K562 (cell line): ENCODE measurements around the gene ZFP36. TPM values are rescaled to one million over a fixed set of nuclear protein-coding genes. Genes with fewer than 3 reads are reported as not detected.

Experiments
- ATAC-seq: fragments of 200-7000 bp; cut with Tn5 transposase; 3 replicates; pipeline ENCODE4 v1.9.1; 2020; ENCODE audit warnings: moderate library complexity
- BruUV-seq: library from RNA; stranded (reverse); fragments of 400-500 nt; replicated peaks from 2 replicates; lab custom pipeline; 2021; lab: Mats Ljungman, UMichigan
- CTCF ChIA-PET: fragments of 300-600 bp; formaldehyde crosslinking; extraction: SDS; loops from one replicate; lab custom pipeline; 2021; ENCODE audit warnings: low intra/inter-chr PET ratio; lab: Yijun Ruan, JAX
- POLR2A ChIA-PET: fragments of 300-600, 350-650 bp; sonication (Branson Sonifier 250); formaldehyde crosslinking; extraction: SDS; loops from one replicate; lab custom pipeline; 2021; ENCODE audit warnings: antibody characterized with exemption, inconsistent platforms; lab: Yijun Ruan, JAX
- DNase-seq, 4 experiments: peaks; one replicate each; pipeline versions ENCODE4 v3.0.0 to v3.0.0-alpha.2; 2011 to 2018; ENCODE audit warnings: low spot score in 3 of 4, mixed read lengths in 3 of 4; ENCODE audit errors: extremely low read depth in 1 of 4
- FAIRE-seq: peaks from 2 replicates; lab custom pipeline; 2011; peaks lifted over from hg19 to GRCh38; lab: Jason Lieb, UNC
- H2AFZ ChIP-seq: 2 replicates; pipeline ENCODE4 v1.6.0; 2011; ENCODE audit warnings: low read depth, low read length, control low read depth, inconsistent platforms
- H3K27ac ChIP-seq: fragments of 200-600 bp; 3 replicates; pipeline ENCODE4 v1.8.0; 2011; ENCODE audit warnings: low read depth, mild to moderate bottlenecking, control low read depth, inconsistent platforms, low read length, moderate library complexity, mixed read lengths; ENCODE audit errors: extremely low read depth
- H3K27me3 ChIP-seq, 2 experiments: fragments of 300-600 bp in 1 of 2; 2 replicates in 1 of 2; 3 replicates in 1 of 2; pipeline versions ENCODE4 v1.6.0 to v1.8.0; 2011; ENCODE audit warnings: inconsistent platforms in 2 of 2, low read length in 2 of 2, mild to moderate bottlenecking in 1 of 2, mixed read lengths in 1 of 2, moderate library complexity in 1 of 2; ENCODE audit not compliant: control insufficient read depth in 2 of 2, insufficient read depth in 2 of 2
- H3K36me3 ChIP-seq: fragments of 300-600 bp; 3 replicates; pipeline ENCODE4 v1.8.0; 2011; ENCODE audit warnings: mild to moderate bottlenecking, low read length, inconsistent platforms; ENCODE audit not compliant: control insufficient read depth, insufficient read depth
- H3K4me1 ChIP-seq, 2 experiments: fragments of 200-600 bp in 1 of 2; replicated peaks in 1 of 2; 2 replicates in 1 of 2; 3 replicates in 1 of 2; pipeline versions ENCODE4 v1.5.1 to v1.8.0; 2011; ENCODE audit warnings: inconsistent platforms in 2 of 2, low read length in 2 of 2, mild to moderate bottlenecking in 1 of 2, mixed read lengths in 1 of 2, moderate library complexity in 1 of 2; ENCODE audit not compliant: control insufficient read depth in 2 of 2, insufficient read depth in 2 of 2
- H3K4me2 ChIP-seq: 2 replicates; pipeline ENCODE4 v1.6.1; 2011; ENCODE audit warnings: low read length, control low read depth, inconsistent platforms, mixed read lengths; ENCODE audit not compliant: insufficient read depth
- H3K4me3 ChIP-seq: fragments of 200-600 bp; sonication (generic), shearing (Covaris generic); 2 replicates; pipeline ENCODE4 v1.5.1; 2016; ENCODE audit warnings: control low read depth, inconsistent platforms
- H3K79me2 ChIP-seq: fragments of 200-600 bp; 3 replicates; pipeline ENCODE4 v1.8.0; 2011; ENCODE audit warnings: low read length, inconsistent platforms; ENCODE audit not compliant: control insufficient read depth, insufficient read depth
- H3K9ac ChIP-seq, 2 experiments: 2 replicates each; pipeline versions ENCODE4 v1.6.0 to v1.6.1; 2011; ENCODE audit warnings: low read depth in 2 of 2, low read length in 2 of 2, control low read depth in 1 of 2, inconsistent platforms in 1 of 2, mild to moderate bottlenecking in 1 of 2, mixed read lengths in 1 of 2; ENCODE audit not compliant: insufficient read depth in 1 of 2
- H3K9me1 ChIP-seq: one replicate; pipeline ENCODE4 v1.6.0; 2011; ENCODE audit warnings: inconsistent platforms, mild to moderate bottlenecking, low read length, moderate library complexity; ENCODE audit not compliant: control insufficient read depth, insufficient read depth
- H3K9me3 ChIP-seq: replicated peaks from 2 replicates; pipeline ENCODE4 v1.5.1; 2011; ENCODE audit warnings: low read depth, low read length, inconsistent platforms; ENCODE audit not compliant: control insufficient read depth, insufficient read depth
- H4K20me1 ChIP-seq: replicated peaks from 2 replicates; pipeline ENCODE4 v1.6.1; 2011; ENCODE audit warnings: low read length, inconsistent platforms, mixed read lengths; ENCODE audit not compliant: control insufficient read depth, insufficient read depth
- BRF1 ChIP-seq: IDR thresholded peaks from 3 replicates; pipeline ENCODE4 v1.6.1; 2011; ENCODE audit warnings: borderline replicate concordance, mild to moderate bottlenecking; ENCODE audit not compliant: insufficient read length; ENCODE audit errors: extremely low read depth
- HNRNPH1 ChIP-seq: fragments of 200-400 bp; formaldehyde crosslinking; optimal IDR thresholded peaks from 2 replicates; pipeline ENCODE3; 2017; ENCODE audit warnings: low read depth, mild to moderate bottlenecking, low read length, moderate library complexity
- MED1 ChIP-seq: sonication (generic); formaldehyde crosslinking; IDR thresholded peaks from 2 replicates; pipeline ENCODE4 v1.8.1; 2023; ENCODE audit warnings: missing genetic modification reagents, borderline replicate concordance
- MNT ChIP-seq, 2 experiments: fragments of 450-650 bp; conservative IDR thresholded peaks; 2 replicates each; pipeline ENCODE4 v1.6.1; 2017; ENCODE audit warnings: mild to moderate bottlenecking in 2 of 2, moderate library complexity in 2 of 2
- POLR2G ChIP-seq: fragments of 200-400 bp; formaldehyde crosslinking; IDR thresholded peaks from 2 replicates; pipeline ENCODE4 v1.6.1; 2017; ENCODE audit warnings: low read depth, mild to moderate bottlenecking, antibody characterized with exemption, low read length, moderate library complexity
- PRMT5 ChIP-seq: sonication (generic); formaldehyde crosslinking; IDR thresholded peaks from 2 replicates; pipeline ENCODE4 v1.5.0; 2020; ENCODE audit warnings: missing genetic modification reagents
- RBM25 ChIP-seq: fragments of 200-400 bp; formaldehyde crosslinking; IDR thresholded peaks from 2 replicates; pipeline ENCODE4 v1.6.1; 2018; ENCODE audit warnings: low read length, low read depth, moderate library complexity; ENCODE audit not compliant: severe bottlenecking
- SMARCA5 ChIP-seq: fragments of 450-650 bp; IDR thresholded peaks from 2 replicates; pipeline ENCODE4 v1.6.1; 2016
- TCF3 ChIP-seq: sonication (generic); formaldehyde crosslinking; IDR thresholded peaks from 2 replicates; pipeline ENCODE4 v1.4.0; 2020; ENCODE audit warnings: mild to moderate bottlenecking, missing genetic modification reagents
- UBTF ChIP-seq, 2 experiments: IDR thresholded peaks; 2 replicates each; pipeline ENCODE4 v1.6.1; 2012; ENCODE audit warnings: improper control_type of control experiment in 2 of 2, low read depth in 2 of 2, low read length in 2 of 2, borderline replicate concordance in 1 of 2
- ZBTB33 ChIP-seq: sonication (generic); formaldehyde crosslinking; IDR thresholded peaks from 2 replicates; pipeline ENCODE4 v1.8.1; 2023; ENCODE audit warnings: mild to moderate bottlenecking, missing genetic modification reagents
- ZNF584 ChIP-seq: fragments of 200-800 bp; sonication (Bioruptor generic); IDR thresholded peaks from 2 replicates; pipeline ENCODE4 v1.6.1; 2016; ENCODE audit warnings: low read depth, mild to moderate bottlenecking, missing genetic modification characterization, missing compliant biosample characterization
- WGBS: fragments of 100-300 bp; shearing (Covaris generic); methylation state at CpG from one replicate; pipeline ENCODE4 v1.1.6; 2016; ENCODE audit warnings: low coverage, mixed read lengths; ENCODE audit not compliant: insufficient coverage; ENCODE audit errors: missing lambda C conversion rate; 5-methylcytosine and 5-hydroxymethylcytosine counted together
- in situ Hi-C: fragments of 300-500 bp; cut with MboI; formaldehyde crosslinking; loops from 4 replicates; pipeline ENCODE4 v1.15.0; 2018; ENCODE audit warnings: inconsistent platforms, mixed read lengths
- intact Hi-C: fragments of 100-400 bp; cut with micrococcal nuclease; formaldehyde crosslinking; loops from 2 replicates; pipeline ENCODE4 v1.14.2; 2022
- polyA plus RNA-seq, 8 experiments: library from polyadenylated mRNA; depleted of rRNA in 4 of 8; stranded (reverse) in 5 of 8; unstranded in 3 of 8; fragments of >200 nt; fragmentation: Nextera tagmentation in 2 of 8; fragmentation: Illumina TruSeq in 1 of 8; extraction: Ambion mirVana in 2 of 8; extraction: Trizol in 1 of 8; gene quantifications; 2 replicates each; pipeline versions ENCODE4 v1.2.1 to v1.2.3, GENCODE V29; 2011 to 2014; ENCODE audit warnings: inconsistent platforms in 1 of 8, missing spikeins in 1 of 8
- total RNA-seq, 7 experiments: library from RNA; depleted of rRNA in 6 of 7; stranded (reverse); fragments of >200 nt in 6 of 7; fragmentation: Illumina TruSeq in 2 of 7; extraction: Trizol in 2 of 7; gene quantifications; 2 replicates each; pipeline versions ENCODE4 v1.2.1 to v1.2.3, GENCODE V29; 2011 to 2021; ENCODE audit warnings: low replicate concordance in 1 of 7

Gene ZFP36
- total and polyA plus RNA-seq, 9 of the 15 experiments (the other 6 are each of a cell fraction or from before 2014, with no cell fraction given) = 1.0 to 20.1 (median 3.5) TPM

GRCh38 chr19:39413911-39414608 is 7.4 kb downstream of the ZFP36 start:
- DNase-seq (peak; percentile 43 to 52 (median 49)), FAIRE-seq (peak; percentile 73), ATAC-seq (0 out of 3 replicates have a peak, but pooled peaks have one; percentile 10)
- Histone ChIP-seq H3K36me3 (peaks cover 21% of the 10 kb centered on the region; the same call in 2 of the 3 replicates), H3K79me2 (peaks cover 38% of the 10 kb centered on the region), H3K4me3 (peak overlapping the region; percentile 71), H3K9me1 (no peaks in the 10 kb centered on the region), H2AFZ (peak overlapping the region; percentile 38; the same call in 1 of the 2 replicates), H4K20me1 (no peaks in the 10 kb centered on the region), H3K27me3 (no peaks in the 10 kb centered on the region), H3K9ac (peak overlapping the region; percentile 55 to 97; a peak in 3 of 4 replicates), H3K4me2 (peak overlapping the region; percentile 65), H3K9me3 (no peaks in the 10 kb centered on the region), H3K27ac (peak overlapping the region; percentile 15; the same call in 2 of the 3 replicates), H3K4me1 (peaks cover 25 to 67% of the 10 kb centered on the region in 2 experiments)
- CTCF ChIA-PET = interaction anchor here (0.6 kb wide), 1 partner anchor 17 kb away, joined by 3 read pairs; no protein-coding TSS in a partner anchor
- intact Hi-C loops (loop anchor here (5.0 kb wide), 2 partner anchors 187 to 292 kb away; no protein-coding TSS in a partner anchor), in situ Hi-C loops (no loop called here)
- POLR2A ChIA-PET = interaction anchor here (0.6 to 1.7 kb wide), 9 partner anchors 9 to 560 kb away, joined by 3 to 15 read pairs (median 5); partner anchors contain the start of genes RPS16 and SAMD4B
- WGBS = 55% methylated on average over 18 of the region's 18 CpGs
- BruUV-seq = TSS peak; percentile 0
- TF ChIP-seq ZNF584 (CRISPR knock-in tag) (no peak), MNT (conservative IDR thresholded peaks at IDR 0.05) (no peak), TCF3 (CRISPR knock-in tag) (no peak), ZBTB33 (no peak), SMARCA5 (peak; percentile 79; the same call in 1 of the 2 replicates), PRMT5 (CRISPR knock-in tag) (no peak), HNRNPH1 (no peak), MED1 (CRISPR knock-in tag) (no peak), POLR2G (peak; percentile 58), BRF1 (no peak), RBM25 (peak; percentile 49), UBTF (IDR thresholded peaks at IDR 0.05; ENCODE audit: borderline replicate concordance in 1 of 2, low read depth in 2 of 2, low read length in 2 of 2) (0 out of 4 replicates have a peak, but pooled peaks of 1 of the 2 experiments have one; percentile 17)
